ENCODE data around the gene CLGN. TPM values are rescaled to one million over a fixed set of nuclear protein-coding genes. Genes with fewer than 3 reads are reported as not detected.
"Not testable (repeated sequence)": the region's sequence is repeated elsewhere in the genome, so short reads cannot be mapped to it uniquely, and the experiment has no call there.

The CLGN gene
- total RNA-seq, 1 experiment from 2014 or later = 0.35 TPM

- H3K79me2 ChIP-seq (ENCODE audit: low read depth) = no peaks in the 10 kb centered on the region
- no peak overlapping the region for H3K4me2 ChIP-seq
- H3K36me3 ChIP-seq (ENCODE audit: low read depth) = no peaks in the 10 kb centered on the region
- no peak overlapping the region for H2AFZ ChIP-seq
- H3K27ac ChIP-seq = no peak overlapping the region
- no peak for DNase-seq
- intact Hi-C loops (cut with micrococcal nuclease; ENCODE audit: unreplicated experiment) = no loop called here
- H3F3A ChIP-seq (ENCODE audit: insufficient read depth, low read depth) = no peaks in the 10 kb centered on the region
- no peaks in the 10 kb centered on the region for H4K20me1 ChIP-seq (ENCODE audit: insufficient read depth)
- no peaks in the 10 kb centered on the region for H3K9me2 ChIP-seq (ENCODE audit: insufficient read depth)
- H3K27me3 ChIP-seq (ENCODE audit: insufficient read depth, low read depth) = no peaks in the 10 kb centered on the region
- no peaks in the 10 kb centered on the region for H3K9me3 ChIP-seq (ENCODE audit: insufficient read depth, low read depth)
- TF ChIP-seq, protein P1, sequence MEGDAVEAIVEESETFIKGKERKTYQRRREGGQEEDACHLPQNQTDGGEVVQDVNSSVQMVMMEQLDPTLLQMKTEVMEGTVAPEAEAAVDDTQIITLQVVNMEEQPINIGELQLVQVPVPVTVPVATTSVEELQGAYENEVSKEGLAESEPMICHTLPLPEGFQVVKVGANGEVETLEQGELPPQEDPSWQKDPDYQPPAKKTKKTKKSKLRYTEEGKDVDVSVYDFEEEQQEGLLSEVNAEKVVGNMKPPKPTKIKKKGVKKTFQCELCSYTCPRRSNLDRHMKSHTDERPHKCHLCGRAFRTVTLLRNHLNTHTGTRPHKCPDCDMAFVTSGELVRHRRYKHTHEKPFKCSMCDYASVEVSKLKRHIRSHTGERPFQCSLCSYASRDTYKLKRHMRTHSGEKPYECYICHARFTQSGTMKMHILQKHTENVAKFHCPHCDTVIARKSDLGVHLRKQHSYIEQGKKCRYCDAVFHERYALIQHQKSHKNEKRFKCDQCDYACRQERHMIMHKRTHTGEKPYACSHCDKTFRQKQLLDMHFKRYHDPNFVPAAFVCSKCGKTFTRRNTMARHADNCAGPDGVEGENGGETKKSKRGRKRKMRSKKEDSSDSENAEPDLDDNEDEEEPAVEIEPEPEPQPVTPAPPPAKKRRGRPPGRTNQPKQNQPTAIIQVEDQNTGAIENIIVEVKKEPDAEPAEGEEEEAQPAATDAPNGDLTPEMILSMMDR (conservative IDR thresholded peaks at IDR 0.05) = no peak
- no peak for TF ChIP-seq EZH2 (IDR thresholded peaks at IDR 0.05; ENCODE audit: low read depth)
- H3K4me3 ChIP-seq = no peak overlapping the region
- ChIA-PET CTCF (no interaction called here), POLR2A (ENCODE audit: unreplicated experiment) (no interaction called here)
- H3K4me1 ChIP-seq (replicated peaks; ENCODE audit: insufficient read depth) = no peaks in the 10 kb centered on the region
- no TSS peak for BruUV-seq (replicated peaks)
Observed at GRCh38 chr4:140423106-140423505, 4.3 kb downstream of the CLGN start.

- H3K36me3 ChIP-seq (ENCODE audit: low read depth); BruUV-seq (replicated peaks); H3K27me3 ChIP-seq (ENCODE audit: insufficient read depth, low read depth); H2AFZ ChIP-seq; H3K4me3 ChIP-seq; H3K4me1 ChIP-seq (replicated peaks; ENCODE audit: insufficient read depth); H3K4me2 ChIP-seq; H3K79me2 ChIP-seq (ENCODE audit: low read depth); H3K9me3 ChIP-seq (ENCODE audit: insufficient read depth, low read depth); H3K27ac ChIP-seq; H3F3A ChIP-seq (ENCODE audit: insufficient read depth, low read depth); intact Hi-C loops (cut with micrococcal nuclease; ENCODE audit: unreplicated experiment); H4K20me1 ChIP-seq (ENCODE audit: insufficient read depth); DNase-seq; H3K9me2 ChIP-seq (ENCODE audit: insufficient read depth); CTCF ChIA-PET: not testable (repeated sequence)
- POLR2A ChIA-PET (ENCODE audit: unreplicated experiment) = interaction anchor here (0.6 kb wide), 1 partner anchor 41 kb away, joined by 3 read pairs; no protein-coding TSS in a partner anchor
Observed at GRCh38 chr4:140413130-140413969, 14.1 kb downstream of the CLGN start.

DNA sequence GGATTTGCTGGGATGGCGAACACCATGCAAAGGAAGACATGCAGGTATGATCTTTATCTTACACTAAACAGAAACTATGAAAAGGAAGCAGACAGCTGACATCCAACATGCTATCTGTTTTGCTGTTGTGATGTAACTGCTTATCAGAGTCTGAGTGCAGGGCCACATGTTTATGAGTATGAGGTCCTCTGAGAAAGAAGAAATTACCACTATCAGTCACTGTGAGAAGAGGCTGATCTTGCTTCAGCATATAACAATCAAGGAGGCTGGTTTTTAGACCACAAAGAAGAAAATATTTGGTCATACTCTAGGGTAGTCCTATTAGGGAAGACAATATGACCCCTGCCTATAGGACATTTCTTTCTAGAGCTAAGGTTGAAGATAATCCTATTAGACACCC, 18.5 kb downstream of the CLGN start:
- no TSS peak for BruUV-seq (replicated peaks)

More for the DNA sequence above, 18.5 kb downstream of the CLGN start:
- Histone ChIP-seq H2AFZ (no peak overlapping the region), H3F3A (ENCODE audit: insufficient read depth, low read depth) (no peaks in the 10 kb centered on the region), H3K4me2 (no peak overlapping the region), H4K20me1 (ENCODE audit: insufficient read depth) (no peaks in the 10 kb centered on the region), H3K27me3 (ENCODE audit: insufficient read depth, low read depth) (no peaks in the 10 kb centered on the region), H3K36me3 (ENCODE audit: low read depth) (no peaks in the 10 kb centered on the region; the same call in 1 of the 2 replicates), H3K79me2 (ENCODE audit: low read depth) (no peaks in the 10 kb centered on the region), H3K4me3 (no peak overlapping the region), H3K9me2 (ENCODE audit: insufficient read depth) (no peaks in the 10 kb centered on the region), H3K4me1 (replicated peaks; ENCODE audit: insufficient read depth) (no peaks in the 10 kb centered on the region), H3K9me3 (ENCODE audit: insufficient read depth, low read depth) (no peaks in the 10 kb centered on the region), H3K27ac (no peak overlapping the region)
- intact Hi-C loops (cut with micrococcal nuclease; ENCODE audit: unreplicated experiment) = no loop called here
- ChIA-PET CTCF (no interaction called here), POLR2A (ENCODE audit: unreplicated experiment) (no interaction called here)
- no peak for TF ChIP-seq EZH2 (IDR thresholded peaks at IDR 0.05; ENCODE audit: low read depth)
- TF ChIP-seq, protein P1 (conservative IDR thresholded peaks at IDR 0.05) = no peak
- no peak for DNase-seq

Data from PC-9 (cell line).